Ramos (cell line): ENCODE results near the gene GALNT14.

Experiments used
- in situ Hi-C: fragments of 300-500 bp; cut with MboI; formaldehyde crosslinking; loops from one replicate; pipeline ENCODE4 v1.14.3; 2022; ENCODE audit warnings: low sequenced_read_pairs; ENCODE audit not compliant: unreplicated experiment

The GALNT14 gene

DNA sequence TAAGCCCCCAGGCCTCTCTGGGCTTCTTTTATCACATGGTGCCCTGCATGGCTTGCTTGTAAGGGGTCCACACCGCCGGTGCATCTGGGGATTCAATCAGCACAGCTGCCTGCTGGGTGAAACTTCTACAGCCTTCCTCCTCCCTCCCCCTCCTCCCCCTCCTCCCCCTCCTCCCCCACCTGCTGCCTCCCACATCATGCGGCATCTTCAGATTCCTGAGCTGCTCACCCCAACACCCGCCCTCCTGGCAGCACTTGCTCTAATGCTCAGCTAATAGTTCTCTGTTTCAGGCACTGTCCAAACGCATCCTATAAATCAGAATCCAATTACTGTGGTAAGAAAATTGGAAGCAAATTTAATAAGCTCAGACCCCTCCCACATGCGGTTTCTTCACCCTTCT is 150.7 kb downstream of the GALNT14 start:
- in situ Hi-C loops, result no loop called here

DNA sequence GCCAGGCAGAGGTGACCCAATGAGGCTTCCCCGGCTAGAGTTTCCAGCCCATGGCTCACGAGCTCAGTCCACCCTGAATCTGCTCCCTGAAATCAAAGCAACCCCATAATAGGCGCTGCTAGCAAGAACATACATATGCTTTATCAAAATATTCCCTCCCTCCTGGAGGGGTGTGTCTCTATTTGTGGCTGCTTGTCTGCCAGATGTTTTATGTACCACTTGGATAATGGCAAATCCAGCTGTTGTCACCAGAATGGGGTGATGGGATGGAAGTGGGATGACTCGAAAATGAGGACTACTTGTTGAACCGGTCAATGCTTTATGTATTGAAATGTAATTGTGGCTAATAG is 152.0 kb downstream of the GALNT14 start:
- in situ Hi-C loops, result no loop called here

DNA sequence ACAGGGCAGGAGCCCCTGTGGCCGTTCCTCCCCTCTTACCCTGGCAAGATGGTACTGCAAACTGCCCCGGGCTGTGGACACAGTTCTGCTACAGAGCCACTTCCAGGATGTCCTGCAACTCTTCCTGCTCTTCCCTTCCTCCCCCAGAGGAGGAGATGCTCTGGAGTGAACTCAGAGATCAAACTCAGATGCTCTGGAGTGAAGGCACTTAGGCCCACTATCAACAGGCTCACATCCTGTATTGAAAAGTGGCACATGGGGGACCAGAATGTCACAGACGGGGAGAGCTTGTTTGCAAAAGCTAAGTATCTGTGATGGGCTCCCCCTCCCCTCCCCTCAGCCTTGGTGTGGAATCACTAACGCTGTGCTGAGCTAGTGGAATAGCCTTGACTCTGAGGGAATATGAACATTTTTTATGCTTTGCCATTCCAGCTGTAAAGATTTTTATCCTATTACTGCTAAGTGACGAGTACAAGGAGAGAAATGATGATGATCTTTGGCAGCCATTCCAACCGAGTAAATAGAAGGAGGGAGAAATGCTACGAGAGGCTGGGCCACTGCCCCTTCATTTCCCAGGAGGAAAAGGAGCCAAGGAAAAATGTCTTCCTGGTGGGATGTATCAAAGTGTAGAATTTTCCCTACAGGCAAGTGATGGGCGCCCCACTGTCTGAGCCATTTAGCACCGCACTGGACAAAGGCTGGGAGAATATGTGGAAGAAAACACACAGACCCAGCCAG is 152.6 kb downstream of the GALNT14 start:
- in situ Hi-C loops, result no loop called here

DNA sequence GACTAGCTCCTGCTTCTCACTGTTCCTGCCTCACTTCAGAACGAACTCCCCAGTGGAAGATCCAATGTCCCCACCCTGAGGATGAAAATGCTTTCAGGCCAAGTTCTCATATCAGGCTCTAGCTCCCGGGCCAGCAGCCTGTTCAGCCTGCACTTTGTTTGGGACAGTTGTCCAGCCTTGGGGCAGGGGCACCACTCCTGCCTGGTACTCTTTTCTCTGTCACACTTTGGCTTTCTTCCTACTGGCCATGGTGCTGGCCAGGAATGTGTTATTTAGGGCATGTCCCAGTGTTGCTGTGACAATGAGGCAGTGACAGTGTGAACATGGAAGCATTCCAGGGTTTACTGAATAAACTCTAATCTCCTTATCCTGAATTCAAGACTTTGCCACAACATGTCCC is 154.1 kb downstream of the GALNT14 start:
- in situ Hi-C loops, result no loop called here

DNA sequence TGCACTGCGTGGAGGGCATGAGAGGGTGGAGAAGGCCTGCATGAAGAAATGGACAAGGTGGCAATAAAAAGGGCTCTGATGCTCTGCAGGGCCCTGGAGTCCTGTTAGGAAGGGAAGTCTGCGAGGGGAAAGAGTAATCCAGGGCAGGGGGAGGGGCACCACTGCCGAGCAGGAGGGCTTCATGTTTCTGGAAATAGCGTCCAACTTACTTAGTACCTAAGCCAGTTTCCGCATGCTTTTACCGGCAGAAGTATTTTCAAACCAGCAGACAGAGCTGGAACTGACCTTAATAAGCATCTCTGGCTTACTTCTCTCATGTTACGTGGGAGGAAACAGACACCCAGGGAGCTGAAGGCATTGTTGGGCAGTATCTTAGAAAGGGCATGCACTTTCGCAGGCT is 156.7 kb downstream of the GALNT14 start:
- in situ Hi-C loops, result no loop called here

DNA sequence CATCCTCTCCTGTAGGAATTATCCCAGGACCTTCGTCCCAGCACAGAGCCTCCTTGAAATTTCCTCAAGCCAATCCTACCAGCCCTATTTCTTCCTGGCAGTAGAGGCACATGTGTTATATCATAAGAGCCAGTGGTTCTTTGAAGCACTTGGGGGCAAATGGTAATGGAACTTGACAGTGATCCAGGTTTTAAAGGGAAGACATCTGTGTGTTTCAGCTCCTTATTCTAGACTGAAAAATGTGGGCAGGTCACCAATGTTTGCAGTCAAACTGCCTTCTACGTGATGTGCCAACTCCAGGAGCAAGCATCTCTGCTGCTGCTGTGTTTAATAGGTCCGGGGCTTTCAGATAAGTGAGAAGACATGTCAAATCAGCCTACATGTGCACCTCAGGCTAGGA is 157.1 kb downstream of the GALNT14 start:
- in situ Hi-C loops, result no loop called here

DNA sequence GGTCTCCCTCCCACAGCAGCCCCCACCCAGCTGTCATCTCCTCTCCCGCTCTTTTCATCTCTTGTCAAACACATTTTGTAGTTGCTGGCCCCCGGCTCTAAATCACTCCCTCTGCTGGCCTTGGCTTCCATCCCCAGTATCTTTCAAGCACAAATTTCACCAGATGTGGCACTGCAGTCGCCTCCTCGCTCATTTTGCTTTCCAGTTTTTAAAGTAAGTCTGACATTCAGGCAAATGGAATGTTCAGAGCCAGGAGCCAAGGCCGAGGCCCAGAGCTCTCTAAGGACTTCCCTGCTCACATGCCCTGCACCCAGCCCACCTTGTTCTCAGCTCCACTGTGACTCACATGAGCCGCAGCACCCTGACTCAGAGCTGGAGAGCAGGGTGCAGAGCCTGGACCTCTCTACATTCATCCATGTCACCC is 158.4 kb downstream of the GALNT14 start:
- in situ Hi-C loops, result no loop called here

DNA sequence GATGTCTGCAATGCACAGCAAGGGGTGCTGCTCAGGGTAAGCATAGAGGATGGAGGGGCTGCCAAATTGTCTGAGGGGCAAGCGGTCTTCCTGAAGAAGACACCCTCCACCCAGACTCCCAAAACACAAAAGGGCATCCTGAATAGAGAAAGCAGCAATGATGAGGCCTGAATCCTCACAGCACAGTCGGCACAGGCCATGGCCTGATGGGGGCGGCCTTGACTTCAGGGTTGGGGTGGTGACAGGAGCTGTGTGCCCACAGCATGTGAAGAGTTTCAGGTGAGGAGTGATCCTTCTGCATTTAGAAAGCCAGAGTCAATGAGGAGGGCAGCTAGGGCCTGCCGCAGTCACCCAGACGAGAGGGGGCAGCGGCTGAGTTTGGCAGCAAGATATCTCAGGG is 159.4 kb downstream of the GALNT14 start:
- in situ Hi-C loops, result no loop called here

DNA sequence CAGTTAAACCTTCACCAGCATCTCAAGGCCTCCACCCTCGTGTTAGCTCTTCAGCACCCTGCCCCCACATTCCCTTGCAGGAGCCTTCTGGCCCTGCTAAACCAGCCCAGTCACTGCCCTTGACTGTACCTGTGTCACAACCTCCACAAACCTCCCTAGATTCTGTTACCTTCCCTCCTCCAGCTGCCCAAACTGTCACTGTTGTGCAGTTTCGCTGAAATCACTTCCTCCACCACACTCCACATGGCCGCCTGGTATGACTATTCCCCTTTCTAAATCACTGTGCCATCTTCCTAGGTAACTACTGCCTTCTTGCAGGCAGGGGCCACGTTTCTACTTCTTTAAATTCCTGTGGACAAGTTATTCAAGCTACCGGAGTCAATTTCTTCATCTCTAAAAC is 160.2 kb downstream of the GALNT14 start:
- in situ Hi-C loops, result no loop called here

DNA sequence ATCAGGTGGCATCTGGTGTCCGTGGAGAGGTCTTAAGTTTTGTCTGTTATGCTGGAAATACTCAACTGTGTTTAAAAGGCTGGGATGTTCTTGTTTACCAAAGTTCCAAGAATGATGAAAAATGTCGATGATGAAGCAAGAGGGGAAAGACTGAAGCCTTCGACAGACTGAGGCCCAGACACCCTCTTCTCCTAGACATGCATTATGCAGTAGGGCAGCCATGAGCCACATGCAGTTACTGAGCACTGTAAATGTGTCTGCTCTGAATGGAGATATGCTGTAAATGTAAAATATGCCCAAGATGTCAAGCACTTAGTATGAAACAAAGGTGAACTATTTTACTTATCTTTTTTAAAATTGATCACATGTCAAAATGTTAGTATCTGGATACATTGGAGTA is 163.1 kb downstream of the GALNT14 start:
- in situ Hi-C loops, result no loop called here

DNA sequence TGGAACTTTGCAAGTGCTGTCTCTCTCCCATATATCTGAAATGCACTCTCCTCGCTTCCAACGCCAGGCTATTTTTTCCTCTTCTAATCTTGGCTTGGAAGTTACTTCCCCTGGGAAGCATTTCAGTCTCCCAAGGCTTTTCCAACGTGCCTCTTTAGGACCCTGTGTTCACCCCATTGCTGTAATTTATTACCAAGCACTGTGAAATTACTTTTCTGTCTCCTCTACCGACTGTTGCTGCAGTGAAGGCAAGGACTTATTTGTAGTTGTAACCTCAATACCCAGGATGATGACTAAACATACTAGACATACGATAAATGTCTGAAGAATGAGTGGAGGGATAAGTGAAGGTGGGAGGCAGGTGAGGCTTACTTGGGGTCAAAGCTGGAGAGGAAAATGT is 163.7 kb downstream of the GALNT14 start:
- in situ Hi-C loops, result no loop called here

DNA sequence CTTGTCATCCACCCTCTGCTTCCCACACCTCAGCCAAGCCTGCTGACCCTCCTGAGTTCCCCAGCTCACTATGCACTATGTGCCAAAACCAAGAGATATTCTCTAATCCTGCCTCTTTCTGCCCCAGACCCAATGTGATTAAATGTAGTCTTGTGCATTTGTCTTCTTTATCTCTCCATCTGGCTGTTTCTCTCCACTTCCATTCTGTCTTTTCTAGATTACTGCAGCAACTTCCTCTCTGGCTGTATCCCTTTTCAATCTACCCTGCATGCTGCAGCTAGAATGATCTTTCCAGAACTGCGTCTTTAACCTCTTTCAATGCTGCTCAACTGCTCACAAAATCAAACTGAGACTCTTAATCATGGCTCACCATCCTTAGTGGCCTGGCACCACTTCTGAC is 164.1 kb downstream of the GALNT14 start:
- in situ Hi-C loops, result no loop called here

DNA sequence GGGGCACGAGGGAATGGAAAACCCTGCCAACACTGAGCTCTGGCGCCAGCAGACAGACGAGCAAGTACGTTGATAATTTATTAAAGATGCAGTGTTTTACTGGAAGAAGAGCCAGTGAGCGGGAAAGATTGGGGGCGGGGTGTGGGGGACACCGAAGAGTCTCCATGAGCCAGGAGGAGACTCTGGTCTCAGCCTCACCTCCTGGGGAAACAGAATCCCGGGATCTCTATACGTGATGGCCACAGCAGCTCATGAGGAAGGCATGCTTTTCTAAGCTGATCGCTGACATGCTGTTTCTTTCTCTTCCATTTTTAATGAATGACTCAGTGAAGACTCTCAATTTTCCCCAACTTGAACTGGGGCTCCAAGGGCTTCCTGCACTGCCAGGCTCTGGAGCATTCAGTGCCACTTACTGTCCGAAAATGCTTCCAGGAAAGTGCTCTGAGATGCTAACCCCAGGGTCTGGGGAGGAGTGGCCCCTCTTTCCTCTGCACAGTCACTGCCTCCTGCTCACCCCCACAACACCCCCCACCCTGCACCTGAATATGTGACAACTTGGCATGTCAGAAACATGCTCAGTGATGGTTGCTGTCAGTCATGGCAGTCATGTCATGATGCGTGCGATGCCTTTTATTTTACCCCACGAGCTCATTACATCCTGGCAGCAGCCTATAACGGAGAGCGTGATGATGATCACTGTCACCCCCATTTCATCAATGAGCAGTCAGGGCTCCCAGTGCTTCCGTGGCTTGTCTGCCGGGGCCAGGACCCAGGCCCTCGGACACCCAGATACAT is 166.8 kb downstream of the GALNT14 start:
- in situ Hi-C loops, result no loop called here

DNA sequence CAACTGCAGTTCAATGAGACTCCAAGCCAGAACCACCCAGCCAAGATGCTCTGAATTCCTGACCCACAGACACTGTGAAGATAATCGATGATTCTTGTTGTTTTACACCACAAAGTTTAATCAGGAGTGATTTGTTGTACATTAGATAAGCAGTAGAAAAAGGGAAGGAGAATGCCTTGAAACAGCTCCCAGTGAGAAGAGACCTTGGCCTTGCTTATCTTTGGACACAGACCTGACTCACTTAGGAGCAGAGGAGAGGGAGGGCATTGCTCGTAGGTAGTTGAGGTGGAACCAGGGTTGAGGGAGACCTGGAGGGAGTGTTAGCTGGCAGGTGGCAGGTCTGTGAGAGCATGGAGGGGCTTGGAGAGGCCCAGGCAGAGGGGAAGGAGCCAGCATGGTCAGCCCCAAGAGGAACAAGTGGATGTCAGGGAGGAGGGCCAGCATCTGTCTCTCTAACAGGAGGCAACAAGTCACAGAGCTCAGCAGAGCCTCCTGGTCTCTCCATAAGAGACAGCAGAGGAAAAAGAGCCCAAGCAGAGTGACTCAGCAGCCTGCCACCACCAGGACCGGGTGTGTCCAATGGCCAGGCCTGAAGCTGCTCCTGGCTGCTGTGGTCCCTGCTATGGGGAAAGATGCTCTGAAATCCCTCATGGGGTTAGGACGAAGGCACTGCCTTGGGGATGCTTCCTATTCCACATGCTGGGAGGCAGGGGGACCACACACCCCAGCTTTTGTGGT is 169.4 kb downstream of the GALNT14 start:
- in situ Hi-C loops, result no loop called here

DNA sequence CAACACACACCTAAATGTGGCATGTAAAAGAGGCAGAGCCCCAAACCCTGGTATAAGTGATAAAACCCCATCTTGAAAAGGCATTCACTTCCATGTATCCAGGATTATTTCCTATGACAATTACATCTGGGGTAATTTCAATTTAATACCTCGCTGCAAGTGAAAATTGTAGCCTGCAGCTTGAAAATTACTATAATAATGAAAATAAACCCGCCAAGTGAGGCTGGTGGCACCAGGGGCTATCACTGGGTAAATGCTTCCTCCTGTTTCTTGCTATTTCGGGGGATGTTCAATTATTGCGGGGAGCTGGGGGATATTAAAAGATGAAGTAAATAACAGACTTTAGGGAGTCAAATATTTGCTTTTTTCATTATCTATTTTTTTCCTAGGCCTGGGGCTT is 171.5 kb downstream of the GALNT14 start:
- in situ Hi-C loops, result no loop called here

DNA sequence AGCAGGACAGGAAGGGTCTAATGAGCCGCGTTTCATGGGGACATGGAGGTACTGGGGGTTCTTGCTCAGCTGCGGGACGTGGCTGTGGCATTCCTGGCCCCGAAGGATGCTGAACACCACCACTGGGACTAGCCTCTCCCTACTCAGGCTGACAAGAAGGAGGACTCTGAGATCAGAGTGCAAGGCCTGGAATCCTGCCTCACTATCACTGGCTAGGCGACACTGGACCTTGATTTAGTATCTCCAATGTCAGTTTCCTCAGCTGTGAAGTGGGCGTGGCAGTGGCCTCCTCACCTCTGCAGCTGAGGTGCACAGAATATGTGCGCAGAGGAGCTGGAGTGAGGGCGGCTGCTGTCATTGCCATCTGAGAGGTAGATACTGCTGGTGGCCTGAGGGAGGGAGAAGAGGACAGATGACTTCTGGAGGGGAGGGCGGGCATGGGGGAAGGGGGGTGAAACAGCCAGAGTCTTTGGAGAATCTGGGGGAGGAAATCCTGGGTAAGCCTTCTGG is 173.2 kb downstream of the GALNT14 start:
- in situ Hi-C loops, result no loop called here

DNA sequence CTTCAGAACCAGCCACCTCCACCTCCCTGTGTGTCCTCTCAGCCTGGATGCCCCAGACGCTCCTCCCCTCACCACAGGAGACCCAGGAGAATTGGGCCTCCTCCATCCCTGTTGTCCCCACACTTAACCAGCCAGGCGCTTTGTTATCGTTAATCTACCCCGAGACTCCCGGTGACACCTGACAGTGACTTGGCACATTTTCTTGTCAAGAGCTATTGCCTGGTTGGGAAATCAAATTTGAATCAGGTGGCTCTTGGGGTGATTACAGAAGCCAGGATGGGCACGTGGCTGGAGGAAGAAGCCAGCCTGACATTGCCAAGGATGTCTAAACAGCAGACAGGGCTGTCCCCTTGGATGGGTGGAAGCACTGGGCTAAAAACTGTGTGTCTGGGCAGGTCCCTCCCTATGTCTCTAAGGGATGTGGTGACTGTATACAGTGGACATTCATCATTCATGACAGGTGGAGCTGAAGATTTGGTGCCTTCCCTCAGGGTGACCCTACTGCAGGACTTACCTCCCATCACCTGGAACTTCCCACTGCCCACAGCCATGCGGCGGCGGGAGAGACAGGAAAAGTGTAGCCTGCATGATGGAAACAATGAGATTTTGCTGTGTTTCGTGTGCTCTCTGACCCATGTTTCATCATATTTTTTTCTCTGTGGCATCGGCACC is 173.8 kb downstream of the GALNT14 start:
- in situ Hi-C loops, result no loop called here

DNA sequence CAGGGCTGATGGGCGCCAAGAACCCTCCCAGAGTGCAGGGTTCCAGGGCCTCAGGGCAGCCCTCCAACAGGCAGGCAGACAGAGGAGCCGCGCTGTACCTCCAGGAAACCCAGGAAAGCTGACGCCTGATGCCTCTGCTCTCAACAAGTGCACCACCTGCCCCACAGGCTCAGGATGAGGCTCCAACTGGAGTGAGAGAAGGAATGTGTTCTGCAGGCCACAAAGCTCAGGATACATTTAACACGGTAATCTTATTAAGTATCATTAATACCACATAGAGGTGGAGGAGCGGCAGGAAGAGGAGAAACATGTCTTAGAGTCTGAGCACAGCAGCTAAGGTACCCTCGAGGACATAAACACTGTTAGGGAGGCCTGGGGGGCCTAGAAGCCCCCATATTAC is 175.1 kb downstream of the GALNT14 start:
- in situ Hi-C loops, result no loop called here

DNA sequence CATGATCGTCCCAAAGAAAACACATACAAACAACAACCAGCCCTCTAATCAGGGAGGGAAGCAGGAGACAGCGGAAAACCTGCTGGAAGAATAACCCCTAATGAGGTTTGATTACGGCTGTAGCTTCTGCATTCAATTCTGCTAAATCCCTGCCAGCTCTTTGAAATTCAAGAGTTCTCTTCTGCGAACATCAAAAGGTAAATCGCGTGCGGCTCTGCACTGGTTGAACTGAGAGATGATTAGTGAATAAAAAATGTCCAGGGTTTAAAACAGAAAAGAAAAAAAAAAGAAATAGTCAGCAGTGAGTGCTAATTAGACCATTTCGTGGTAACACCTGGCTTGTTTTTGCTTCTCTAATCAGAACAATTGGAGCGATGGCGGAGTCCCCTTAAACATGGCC is 178.0 kb downstream of the GALNT14 start:
- in situ Hi-C loops, result no loop called here

DNA sequence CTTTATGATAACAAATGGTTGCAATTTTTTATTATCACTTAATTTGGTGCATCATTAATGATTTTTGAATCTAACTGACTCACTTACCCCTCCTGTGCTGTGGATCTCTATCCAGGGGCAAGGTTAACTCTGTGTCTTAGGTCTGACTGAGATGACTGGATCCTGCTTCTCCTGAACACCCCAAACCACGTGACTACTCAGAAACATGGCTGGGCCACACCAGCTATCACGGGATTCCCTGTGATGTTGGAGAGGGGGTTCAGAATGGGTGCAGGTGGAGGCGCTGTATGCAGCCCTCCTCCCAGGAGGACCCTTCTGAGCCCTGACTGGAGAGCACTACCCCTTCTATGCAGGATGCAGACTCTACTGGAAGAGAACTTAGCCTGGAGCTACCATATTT is 178.6 kb downstream of the GALNT14 start:
- in situ Hi-C loops, result no loop called here

DNA sequence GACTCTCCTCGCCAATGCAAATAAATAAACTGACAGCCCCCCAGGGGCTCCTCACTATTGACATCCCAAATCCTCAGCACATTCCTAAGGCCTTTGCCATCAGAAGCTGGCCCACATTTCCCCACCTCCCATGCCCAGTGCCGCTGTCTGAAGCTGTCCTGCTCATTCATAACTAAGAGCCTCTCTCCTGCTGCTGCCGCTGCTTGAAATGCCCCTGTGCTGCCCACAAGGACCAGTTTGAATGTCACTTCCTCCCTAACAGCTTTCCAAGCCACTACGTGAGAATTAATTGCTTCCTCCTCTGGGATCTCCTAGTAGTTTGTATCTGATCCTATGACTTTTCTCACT is 179.3 kb downstream of the GALNT14 start:
- in situ Hi-C loops, result no loop called here
